Measurements from ENCODE around the gene NET1. TPM values are rescaled to one million over a fixed set of nuclear protein-coding genes. Genes with fewer than 3 reads are reported as not detected.

Gene NET1
- total and polyA plus RNA-seq, 10 donors: 4.6 to 19.5 (median 11.1) TPM

- Histone ChIP-seq H3K27ac (no peak overlapping the region), H3K27me3 (replicated peaks in 1 of 7) (peaks cover 0 to 16% (median 0%) of the 10 kb centered on the region in 7 donors), H3K36me3 (no peaks in the 10 kb centered on the region), H3K9me3 (peaks cover 0 to 5% (median 0%) of the 10 kb centered on the region in 8 donors), H3K4me1 (peaks cover 0 to 21% (median 12%) of the 10 kb centered on the region in 6 donors), H3K4me3 (peak overlapping the region in 6 of 8 donors; percentile 71 to 96 (median 76))
- TF ChIP-seq, protein P1, sequence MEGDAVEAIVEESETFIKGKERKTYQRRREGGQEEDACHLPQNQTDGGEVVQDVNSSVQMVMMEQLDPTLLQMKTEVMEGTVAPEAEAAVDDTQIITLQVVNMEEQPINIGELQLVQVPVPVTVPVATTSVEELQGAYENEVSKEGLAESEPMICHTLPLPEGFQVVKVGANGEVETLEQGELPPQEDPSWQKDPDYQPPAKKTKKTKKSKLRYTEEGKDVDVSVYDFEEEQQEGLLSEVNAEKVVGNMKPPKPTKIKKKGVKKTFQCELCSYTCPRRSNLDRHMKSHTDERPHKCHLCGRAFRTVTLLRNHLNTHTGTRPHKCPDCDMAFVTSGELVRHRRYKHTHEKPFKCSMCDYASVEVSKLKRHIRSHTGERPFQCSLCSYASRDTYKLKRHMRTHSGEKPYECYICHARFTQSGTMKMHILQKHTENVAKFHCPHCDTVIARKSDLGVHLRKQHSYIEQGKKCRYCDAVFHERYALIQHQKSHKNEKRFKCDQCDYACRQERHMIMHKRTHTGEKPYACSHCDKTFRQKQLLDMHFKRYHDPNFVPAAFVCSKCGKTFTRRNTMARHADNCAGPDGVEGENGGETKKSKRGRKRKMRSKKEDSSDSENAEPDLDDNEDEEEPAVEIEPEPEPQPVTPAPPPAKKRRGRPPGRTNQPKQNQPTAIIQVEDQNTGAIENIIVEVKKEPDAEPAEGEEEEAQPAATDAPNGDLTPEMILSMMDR (IDR thresholded peaks at IDR 0.05 in 8 of 11, conservative IDR thresholded peaks at IDR 0.05 in 3 of 11): no peak
- TF ChIP-seq POLR2AphosphoS5 (IDR thresholded peaks at IDR 0.05) (no peak), POLR2A (IDR thresholded peaks at IDR 0.05) (no peak)
- intact Hi-C loops (cut with DNase I; ENCODE audit: low total_unique reads): no loop called here
- 43 to 51% (median 47%) methylated on average over 3 of the region's 3 CpGs for whole genome bisulfite sequencing, 5 donors
- DNase-seq: no peak
Measured at GRCh38 chr10:5411941-5412276, 448 bp upstream of the NET1 start.

- H3K27me3 ChIP-seq (replicated peaks in 1 of 7): peaks cover 0 to 16% (median 0%) of the 10 kb centered on the region in 7 donors
- TF ChIP-seq POLR2A (IDR thresholded peaks at IDR 0.05) (no peak), POLR2AphosphoS5 (IDR thresholded peaks at IDR 0.05) (no peak)
- TF ChIP-seq, protein P1 (IDR thresholded peaks at IDR 0.05 in 8 of 11, conservative IDR thresholded peaks at IDR 0.05 in 3 of 11): no peak
- DNase-seq: no peak
- H3K4me1 ChIP-seq: peaks cover 0 to 21% (median 12%) of the 10 kb centered on the region in 6 donors
- peak overlapping the region in 1 of 8 donors; percentile 67 for H3K27ac ChIP-seq
- intact Hi-C loops (cut with DNase I; ENCODE audit: low total_unique reads): no loop called here
- H3K4me3 ChIP-seq: peak overlapping the region; percentile 16 to 96 (median 74)
- peaks cover 0 to 15% (median 4%) of the 10 kb centered on the region in 8 donors for H3K9me3 ChIP-seq
- 20 to 27% (median 24%) methylated on average over 16 to 20 of the region's 20 CpGs for WGBS, 5 donors
- H3K36me3 ChIP-seq: no peaks in the 10 kb centered on the region
Measured at GRCh38 chr10:5413012-5413938, 918 bp downstream of the NET1 start.

- H3K4me1 ChIP-seq: peaks cover 0 to 18% (median 10%) of the 10 kb centered on the region in 6 donors
- TF ChIP-seq, protein P1 (IDR thresholded peaks at IDR 0.05 in 8 of 11, conservative IDR thresholded peaks at IDR 0.05 in 3 of 11): no peak
- TF ChIP-seq POLR2A (IDR thresholded peaks at IDR 0.05) (no peak), POLR2AphosphoS5 (IDR thresholded peaks at IDR 0.05) (no peak)
- WGBS, 5 donors: 85 to 93% (median 91%) methylated on average over 10 to 11 of the region's 11 CpGs
- H3K27me3 ChIP-seq (replicated peaks in 1 of 7): peaks cover 0 to 6% (median 0%) of the 10 kb centered on the region in 7 donors
- DNase-seq: no peak
- no peak overlapping the region for H3K4me3 ChIP-seq
- intact Hi-C loops (cut with DNase I; ENCODE audit: low total_unique reads): no loop called here
- no peaks in the 10 kb centered on the region for H3K36me3 ChIP-seq
- H3K9me3 ChIP-seq: peaks cover 0 to 28% (median 18%) of the 10 kb centered on the region in 8 donors
- no peak overlapping the region for H3K27ac ChIP-seq
Measured at GRCh38 chr10:5416981-5417380, 4.6 kb downstream of the NET1 start.

DNA sequence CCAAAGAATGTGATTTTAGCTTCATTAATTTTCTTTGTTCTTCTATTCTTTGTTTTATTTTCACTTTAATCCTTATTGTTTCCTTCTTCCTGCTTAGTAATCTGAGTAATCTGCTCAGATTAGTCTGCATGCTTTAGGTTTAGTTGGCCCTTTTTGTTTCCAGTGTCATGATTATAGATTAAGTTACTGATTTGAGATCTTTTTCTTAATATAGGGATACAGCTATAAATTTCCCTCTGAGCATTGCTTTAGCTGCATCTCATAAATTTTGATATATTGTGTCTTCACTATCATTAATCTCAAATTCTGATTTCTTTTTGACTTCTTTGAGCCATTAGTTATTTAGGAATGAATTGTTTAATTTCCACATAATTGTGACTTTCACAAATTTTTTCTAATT lies 6.2 kb downstream of the NET1 start:
- no peak for DNase-seq
- intact Hi-C loops (cut with DNase I; ENCODE audit: low total_unique reads): no loop called here
- H3K4me3 ChIP-seq: no peak overlapping the region

More for the DNA sequence above, 6.2 kb downstream of the NET1 start:
- Histone ChIP-seq H3K27me3 (replicated peaks in 1 of 7) (no peaks in the 10 kb centered on the region), H3K36me3 (no peaks in the 10 kb centered on the region), H3K4me1 (peaks cover 0 to 6% (median 1%) of the 10 kb centered on the region in 6 donors), H3K27ac (no peak overlapping the region), H3K9me3 (peaks cover 0 to 28% (median 18%) of the 10 kb centered on the region in 8 donors)
- no peak for TF ChIP-seq POLR2AphosphoS5 (IDR thresholded peaks at IDR 0.05)
- TF ChIP-seq POLR2A (IDR thresholded peaks at IDR 0.05): no peak
- TF ChIP-seq, protein P1 (IDR thresholded peaks at IDR 0.05 in 8 of 11, conservative IDR thresholded peaks at IDR 0.05 in 3 of 11): no peak
